Esophagus squamous epithelium (tissue), 5 donors: ENCODE data around the gene PRSS27. TPM values are rescaled to one million over a fixed set of nuclear protein-coding genes. Genes with fewer than 3 reads are reported as not detected.
A peak's percentile ranks its signal among the peaks of the same experiment; 100 is the strongest.

Experiments used
- DNase-seq: peaks from one replicate; lab custom pipeline; 2025; lab: John Stamatoyannopoulos, UW
- H3K27ac ChIP-seq, 4 donors: fragments of 200-600 bp; sonication (generic); one replicate each; pipeline ENCODE4 v1.5.1; 2016 to 2019; ENCODE audit warnings: mild to moderate bottlenecking in 1 of 4
- H3K27me3 ChIP-seq, 4 donors: fragments of 200-600 bp; sonication (generic); 1 replicate in 3 of 4; 2 replicates in 1 of 4; pipeline versions ENCODE4 v1.5.1 to v1.6.0; 2017 to 2021; ENCODE audit warnings: antibody characterized with exemption in 1 of 4
- H3K36me3 ChIP-seq, 3 donors: fragments of 200-600 bp; sonication (generic); one replicate each; pipeline ENCODE4 v1.5.1; 2016 to 2019
- H3K4me1 ChIP-seq, 3 donors: fragments of 200-600 bp; sonication (generic); one replicate each; pipeline ENCODE4 v1.5.1; 2017 to 2019
- H3K4me3 ChIP-seq, 4 donors: fragments of 200-600 bp; sonication (generic); 1 replicate in 3 of 4; 2 replicates in 1 of 4; pipeline ENCODE4 v1.5.1; 2016 to 2019; ENCODE audit warnings: mild to moderate bottlenecking in 2 of 4, moderate library complexity in 1 of 4
- H3K9me3 ChIP-seq, 3 donors: fragments of 200-600 bp; sonication (generic); one replicate each; pipeline ENCODE4 v1.5.1; 2016 to 2019
- CTCF ChIP-seq, 6 experiments: fragments of 450-650 bp in 4 of 6; fragments of 200-600 bp in 2 of 6; sonication (generic) in 2 of 6; IDR thresholded peaks; one replicate each; pipeline ENCODE4 v1.5.1; 2016 to 2019; ENCODE audit warnings: antibody characterized with exemption in 6 of 6, mild to moderate bottlenecking in 4 of 6, moderate library complexity in 4 of 6
- POLR2A ChIP-seq, 4 donors: fragments of 450-650 bp; IDR thresholded peaks; one replicate each; pipeline ENCODE4 v1.6.1; 2017; ENCODE audit warnings: antibody characterized with exemption in 4 of 4, mild to moderate bottlenecking in 4 of 4, moderate library complexity in 3 of 4
- WGBS, 2 donors: methylation state at CpG; one replicate each; pipeline ENCODE4 v1.1.5; 2018; 5-methylcytosine and 5-hydroxymethylcytosine counted together
- intact Hi-C: fragments of 100-400 bp; cut with DNase I; formaldehyde crosslinking; loops from one replicate; pipeline ENCODE4 v1.15.0; 2022
- total RNA-seq, 4 donors: library from RNA; depleted of rRNA; stranded (reverse); fragments of >200 nt; gene quantifications; one replicate each; pipeline ENCODE4 v1.1.0, GENCODE V29; 2016
- donor health status: DM: yes; HTN: yes; CAD: no.

Gene PRSS27
- total RNA-seq, 4 donors from 2014 or later: 188 to 463 (median 228) TPM

GRCh38 chr16:2715064-2715463, 5.0 kb downstream of the PRSS27 start:
- Histone ChIP-seq H3K4me3 (peak overlapping the region; percentile 3 to 75 (median 42)), H3K4me1 (peaks cover 10 to 43% (median 12%) of the 10 kb centered on the region in 3 donors), H3K9me3 (no peaks in the 10 kb centered on the region), H3K27ac (peak overlapping the region in 3 of 4 donors; percentile 53 to 95 (median 89)), H3K36me3 (peaks cover 0 to 3% (median 0%) of the 10 kb centered on the region in 3 donors), H3K27me3 (peaks cover 0 to 18% (median 0%) of the 10 kb centered on the region in 4 donors)
- WGBS, 2 donors: 18 to 26% methylated on average over 9 of the region's 9 CpGs
- no peak for DNase-seq
- TF ChIP-seq CTCF (IDR thresholded peaks at IDR 0.05): no peak
- TF ChIP-seq POLR2A (IDR thresholded peaks at IDR 0.05): no peak
- intact Hi-C loops: no loop called here

- TF ChIP-seq POLR2A (IDR thresholded peaks at IDR 0.05) (no peak), CTCF (IDR thresholded peaks at IDR 0.05) (no peak)
- H3K9me3 ChIP-seq: no peaks in the 10 kb centered on the region
- H3K27ac ChIP-seq: peak overlapping the region in 3 of 4 donors; percentile 53 to 95 (median 89)
- no peak for DNase-seq
- H3K4me1 ChIP-seq: peaks cover 4 to 34% (median 5%) of the 10 kb centered on the region in 3 donors
- peak overlapping the region in 1 of 4 donors; percentile 51 for H3K4me3 ChIP-seq
- H3K27me3 ChIP-seq: peaks cover 0 to 18% (median 0%) of the 10 kb centered on the region in 4 donors
- H3K36me3 ChIP-seq: peaks cover 0 to 11% (median under 1%) of the 10 kb centered on the region in 3 donors
- intact Hi-C loops: no loop called here
- WGBS, 2 donors: 65 to 69% methylated on average over 5 to 18 of the region's 28 CpGs
Observed at GRCh38 chr16:2713985-2714774, 5.8 kb downstream of the PRSS27 start.

GRCh38 chr16:2713523-2713922, 6.5 kb downstream of the PRSS27 start:
- TF ChIP-seq CTCF (IDR thresholded peaks at IDR 0.05) (no peak), POLR2A (IDR thresholded peaks at IDR 0.05) (no peak)
- Histone ChIP-seq H3K36me3 (peaks cover 0 to 18% (median 7%) of the 10 kb centered on the region in 3 donors), H3K4me3 (no peak overlapping the region), H3K4me1 (peaks cover 4 to 28% (median 5%) of the 10 kb centered on the region in 3 donors), H3K27me3 (peaks cover 0 to 18% (median 0%) of the 10 kb centered on the region in 4 donors), H3K9me3 (no peaks in the 10 kb centered on the region), H3K27ac (peak overlapping the region in 3 of 4 donors; percentile 50 to 95 (median 74))
- intact Hi-C loops: no loop called here
- 60 to 71% methylated on average over 1 to 7 of the region's 14 CpGs for WGBS, 2 donors
- no peak for DNase-seq

GRCh38 chr16:2712546-2712945, 7.5 kb downstream of the PRSS27 start:
- TF ChIP-seq CTCF (IDR thresholded peaks at IDR 0.05) (no peak), POLR2A (IDR thresholded peaks at IDR 0.05) (no peak)
- H3K27ac ChIP-seq: peak overlapping the region in 1 of 4 donors; percentile 51
- peaks cover 0 to 18% (median 0%) of the 10 kb centered on the region in 4 donors for H3K27me3 ChIP-seq
- intact Hi-C loops: no loop called here
- peaks cover 8 to 28% (median 17%) of the 10 kb centered on the region in 3 donors for H3K36me3 ChIP-seq
- no peak overlapping the region for H3K4me3 ChIP-seq
- WGBS, 2 donors: 88 to 90% methylated on average over 2 to 4 of the region's 21 CpGs
- no peaks in the 10 kb centered on the region for H3K9me3 ChIP-seq
- H3K4me1 ChIP-seq: peaks cover 4 to 25% (median 5%) of the 10 kb centered on the region in 3 donors
- no peak for DNase-seq

- Histone ChIP-seq H3K4me3 (no peak overlapping the region), H3K27me3 (peaks cover 0 to 18% (median 0%) of the 10 kb centered on the region in 4 donors), H3K4me1 (peaks cover 4 to 25% (median 5%) of the 10 kb centered on the region in 3 donors), H3K27ac (peak overlapping the region in 2 of 4 donors; percentile 25 to 51), H3K9me3 (no peaks in the 10 kb centered on the region), H3K36me3 (peaks cover 13 to 33% (median 22%) of the 10 kb centered on the region in 3 donors)
- TF ChIP-seq POLR2A (IDR thresholded peaks at IDR 0.05) (no peak), CTCF (IDR thresholded peaks at IDR 0.05) (no peak)
- 54% methylated on average over 10 of the region's 14 CpGs; no CpG with 5 or more reads in 1 of the 2 donors for WGBS, 2 donors
- intact Hi-C loops: no loop called here
- DNase-seq: no peak
Observed at GRCh38 chr16:2712063-2712441, 8.0 kb downstream of the PRSS27 start.
